Skin of body (tissue), 2 donors: ENCODE results near the gene UBAC2. TPM values are rescaled to one million over a fixed set of nuclear protein-coding genes. Genes with fewer than 3 reads are reported as not detected.
"Not testable (repeated sequence)": the region's sequence is repeated elsewhere in the genome, so short reads cannot be mapped to it uniquely, and the experiment has no call there.

Source experiments
- DNase-seq: peaks from one replicate; lab custom pipeline; 2025; lab: John Stamatoyannopoulos, UW
- total RNA-seq: library from RNA; depleted of rRNA; stranded (reverse); fragments of >200 nt; gene quantifications from one replicate; pipeline ENCODE4 v1.2.3, GENCODE V29; 2014

The UBAC2 gene
- total RNA-seq, 1 donor from 2014 or later, result 57.1 TPM

DNA sequence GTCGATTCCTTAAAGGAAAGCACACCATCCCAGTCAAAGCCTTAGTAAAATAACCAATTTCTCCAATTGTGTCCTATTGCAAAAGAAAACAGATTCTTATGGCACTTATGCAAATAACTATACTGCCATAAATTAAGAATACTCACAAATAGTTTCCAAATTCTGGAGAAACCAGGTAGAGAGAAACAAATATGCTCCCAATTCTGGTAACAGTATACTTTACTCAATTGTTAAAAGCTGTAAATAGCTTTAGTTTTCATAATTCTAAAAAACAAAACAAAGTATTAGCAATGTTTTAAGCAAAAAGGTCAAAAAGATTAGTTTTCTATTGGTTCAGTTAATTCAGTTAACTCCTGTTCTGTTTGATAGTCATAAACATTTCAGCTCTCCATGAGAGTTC is 18.2 kb upstream of the UBAC2 start:
- DNase-seq, result no peak

DNA sequence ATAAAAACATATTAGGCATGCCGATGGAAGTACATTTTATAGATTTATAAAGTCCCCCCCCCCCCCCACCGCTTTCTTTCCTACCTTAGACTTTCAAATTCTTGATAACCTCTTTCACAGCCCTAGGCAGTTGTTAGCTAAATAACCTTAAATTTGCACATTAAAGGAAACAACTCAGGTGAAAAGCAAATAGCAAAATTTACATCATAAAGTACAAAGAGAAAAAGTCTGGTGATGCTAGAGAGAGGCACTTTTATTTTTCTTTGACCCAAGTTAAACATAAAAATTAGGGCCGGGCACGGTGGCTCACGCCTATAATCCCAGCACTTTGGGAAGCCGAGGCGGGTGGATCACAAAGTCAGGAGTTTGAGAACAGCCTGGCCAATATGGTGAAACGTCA is 15.0 kb upstream of the UBAC2 start:
- DNase-seq, result no peak

DNA sequence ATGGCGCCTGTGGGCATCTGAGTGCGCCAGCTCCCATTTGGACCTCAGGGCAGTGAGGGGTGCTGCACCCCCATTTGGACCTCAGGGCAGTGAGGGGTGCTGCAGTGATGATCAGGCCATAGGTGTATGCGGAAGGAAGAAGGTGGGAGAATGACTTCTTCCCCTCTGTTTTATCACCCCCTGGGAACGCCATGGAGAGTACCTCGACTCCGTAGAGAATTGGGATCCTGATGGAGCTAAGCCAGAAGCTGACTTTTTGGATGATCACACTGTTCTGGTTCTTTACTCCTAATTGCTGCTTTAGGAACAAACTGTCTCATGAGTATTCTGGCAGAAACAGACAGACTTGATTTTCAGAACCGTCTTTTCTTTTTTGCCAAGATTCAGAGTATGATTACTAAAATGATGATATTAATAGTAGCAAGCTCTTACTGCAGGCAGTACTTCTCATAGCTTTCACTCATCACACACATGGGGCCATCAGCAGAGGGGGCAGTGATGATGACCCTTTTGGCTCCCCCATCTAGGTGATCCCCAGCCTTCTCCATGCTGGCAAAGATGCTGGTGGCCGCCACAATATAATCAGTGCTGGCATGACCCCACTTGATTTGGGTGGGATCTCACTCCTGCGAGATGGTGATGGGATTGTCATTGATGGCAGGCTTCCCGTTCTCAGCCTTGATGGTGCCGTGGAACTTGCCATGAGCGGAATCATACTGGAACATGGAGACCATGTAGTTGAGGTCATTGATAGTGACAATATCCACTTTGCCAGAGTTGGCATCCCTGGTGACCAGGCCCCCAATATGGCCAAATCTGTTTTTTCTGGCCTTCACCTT is 10.3 kb upstream of the UBAC2 start:
- DNase-seq, result no peak

DNA sequence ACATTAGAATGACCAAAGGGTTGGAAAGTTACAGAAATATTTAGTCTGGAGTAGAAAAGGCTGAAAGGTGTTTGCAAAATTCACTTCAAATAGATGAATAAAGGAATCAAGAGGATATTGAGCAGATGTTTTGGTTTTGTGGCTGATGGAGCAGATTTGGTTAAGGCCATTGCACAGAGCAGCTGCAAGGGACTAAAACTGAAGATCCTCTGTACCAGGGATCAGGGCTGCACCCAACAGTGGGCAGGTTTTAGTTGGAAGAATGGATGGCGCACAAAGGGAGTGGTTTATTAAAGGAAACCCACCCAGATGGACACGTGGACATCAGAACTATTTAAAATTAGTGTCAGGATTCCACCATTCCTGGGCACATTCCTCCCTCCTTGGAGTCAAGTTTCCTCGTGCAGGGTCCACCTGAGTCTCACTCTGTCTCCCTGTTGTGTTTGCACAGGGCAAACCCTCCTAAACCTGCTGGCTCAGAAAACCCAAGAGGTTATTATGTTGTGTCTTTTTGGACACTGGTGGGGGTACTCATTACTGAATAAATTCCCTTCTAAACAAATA is 9.2 kb upstream of the UBAC2 start:
- no peak for DNase-seq

DNA sequence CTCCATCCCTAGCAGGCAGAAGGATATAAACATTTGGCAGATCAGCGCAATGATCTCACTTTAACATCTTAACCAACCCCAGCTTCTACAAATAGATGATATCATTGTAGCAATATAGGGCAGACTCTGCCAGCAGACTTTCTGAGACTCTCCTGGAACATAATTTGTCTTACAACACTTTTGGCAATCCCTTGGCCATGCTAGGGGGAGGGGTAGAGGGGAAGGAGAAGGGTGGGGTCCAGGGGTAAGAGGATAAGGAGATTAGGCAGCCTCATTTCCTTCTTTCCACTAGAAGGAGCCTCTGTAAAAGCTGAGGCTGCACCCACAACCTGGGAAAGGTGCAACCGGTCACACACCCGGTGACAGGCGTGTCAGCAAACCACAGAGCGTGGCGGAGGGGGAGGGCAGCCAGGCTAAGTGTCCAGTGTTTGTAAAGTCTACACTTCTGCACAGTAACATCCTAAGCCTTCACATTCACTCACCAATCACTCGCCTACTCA is 8.7 kb upstream of the UBAC2 start:
- DNase-seq, result peak; percentile 87

DNA sequence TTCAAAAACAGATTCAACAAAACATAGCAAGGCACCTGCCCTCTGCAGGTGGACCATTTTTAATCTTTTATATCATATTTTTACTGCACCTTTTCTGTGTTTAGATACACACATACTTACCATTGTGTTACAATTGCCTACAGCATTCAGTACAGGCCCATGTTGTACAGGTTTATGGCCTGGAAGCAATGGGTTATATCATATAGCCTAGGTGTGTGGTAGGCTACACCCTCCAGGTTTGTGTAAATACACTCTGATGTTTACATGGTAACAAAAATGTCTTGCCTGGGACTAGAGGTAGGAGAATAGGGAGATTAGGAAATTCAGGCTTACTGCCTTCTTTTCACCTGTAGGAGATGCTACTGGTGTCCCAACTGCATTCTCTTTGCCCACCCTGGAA is 8.2 kb upstream of the UBAC2 start:
- DNase-seq, result no peak

DNA sequence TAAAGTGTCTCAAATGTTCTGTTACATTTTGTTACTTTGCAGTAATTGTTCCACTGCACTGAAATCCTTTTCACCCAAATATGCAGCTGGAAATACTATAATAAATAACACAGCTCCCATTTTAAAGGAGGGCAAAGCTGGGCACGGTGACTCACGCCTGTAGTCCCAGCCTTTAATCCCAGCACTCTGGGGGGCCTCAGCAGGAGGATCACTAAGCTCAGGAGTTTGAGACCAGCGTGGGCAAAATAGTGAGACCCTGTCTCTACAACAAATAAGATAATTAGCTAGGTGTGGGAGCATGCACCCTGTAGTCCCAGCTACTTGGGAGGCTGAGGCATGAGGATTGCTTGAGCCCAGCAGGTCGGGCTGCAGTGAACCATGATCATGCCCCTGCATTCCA is 7.5 kb upstream of the UBAC2 start:
- peak; percentile 45 for DNase-seq

DNA sequence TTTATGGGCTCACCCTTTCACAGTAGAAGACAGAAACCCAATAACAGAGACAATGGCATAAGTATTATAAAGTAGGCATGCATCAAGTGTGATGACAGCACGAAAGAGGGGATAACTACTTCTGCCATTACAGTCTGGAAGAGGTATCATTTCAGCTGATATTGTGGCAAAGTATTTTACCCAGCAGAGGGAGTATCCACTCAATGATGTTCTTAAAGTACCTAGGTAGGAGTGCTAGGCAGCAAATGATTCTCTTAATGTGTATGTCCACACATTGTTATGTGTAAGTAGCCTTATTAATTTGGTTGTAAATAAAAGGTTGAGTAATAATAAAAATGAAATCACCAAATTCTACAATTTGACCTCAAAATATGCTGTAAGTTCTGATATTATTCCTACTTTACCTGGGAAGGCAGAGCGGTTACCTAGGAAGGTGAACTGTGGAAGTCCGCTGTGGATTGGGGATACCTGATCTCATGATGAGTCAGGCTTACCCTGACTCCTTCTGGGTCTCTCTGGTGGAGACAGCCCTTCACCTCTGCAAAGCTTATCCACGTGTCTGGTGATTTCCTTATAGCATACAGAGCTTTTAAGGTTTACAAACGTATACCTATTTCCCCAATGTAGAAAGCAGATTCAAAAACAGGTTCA is 4.1 kb upstream of the UBAC2 start:
- DNase-seq, result no peak

DNA sequence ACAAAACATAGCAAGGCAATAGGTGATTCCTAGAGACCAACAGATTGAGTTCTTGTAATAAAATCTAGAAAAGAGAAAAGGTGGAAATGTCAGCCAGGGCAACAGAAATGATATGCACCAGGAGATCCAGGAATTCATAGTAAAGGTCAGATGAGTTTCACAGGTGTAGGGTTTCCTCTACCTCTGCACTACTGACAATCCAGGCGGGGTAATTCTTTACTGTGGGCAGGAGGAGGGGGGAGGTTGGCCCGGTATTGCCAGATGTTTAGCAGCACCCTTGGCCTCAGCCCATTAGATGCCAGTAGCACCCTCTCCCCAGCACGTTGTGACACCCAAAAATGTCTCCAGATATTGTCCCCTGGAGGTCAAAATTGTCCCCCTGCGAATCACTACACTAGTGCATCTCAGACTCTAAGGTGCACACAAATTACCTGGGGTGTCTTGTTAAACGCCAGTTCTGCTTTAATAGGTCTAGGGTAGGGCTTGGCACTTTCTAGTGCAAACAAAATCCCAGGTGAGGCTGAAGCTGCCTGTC is 3.5 kb upstream of the UBAC2 start:
- DNase-seq, result no peak

DNA sequence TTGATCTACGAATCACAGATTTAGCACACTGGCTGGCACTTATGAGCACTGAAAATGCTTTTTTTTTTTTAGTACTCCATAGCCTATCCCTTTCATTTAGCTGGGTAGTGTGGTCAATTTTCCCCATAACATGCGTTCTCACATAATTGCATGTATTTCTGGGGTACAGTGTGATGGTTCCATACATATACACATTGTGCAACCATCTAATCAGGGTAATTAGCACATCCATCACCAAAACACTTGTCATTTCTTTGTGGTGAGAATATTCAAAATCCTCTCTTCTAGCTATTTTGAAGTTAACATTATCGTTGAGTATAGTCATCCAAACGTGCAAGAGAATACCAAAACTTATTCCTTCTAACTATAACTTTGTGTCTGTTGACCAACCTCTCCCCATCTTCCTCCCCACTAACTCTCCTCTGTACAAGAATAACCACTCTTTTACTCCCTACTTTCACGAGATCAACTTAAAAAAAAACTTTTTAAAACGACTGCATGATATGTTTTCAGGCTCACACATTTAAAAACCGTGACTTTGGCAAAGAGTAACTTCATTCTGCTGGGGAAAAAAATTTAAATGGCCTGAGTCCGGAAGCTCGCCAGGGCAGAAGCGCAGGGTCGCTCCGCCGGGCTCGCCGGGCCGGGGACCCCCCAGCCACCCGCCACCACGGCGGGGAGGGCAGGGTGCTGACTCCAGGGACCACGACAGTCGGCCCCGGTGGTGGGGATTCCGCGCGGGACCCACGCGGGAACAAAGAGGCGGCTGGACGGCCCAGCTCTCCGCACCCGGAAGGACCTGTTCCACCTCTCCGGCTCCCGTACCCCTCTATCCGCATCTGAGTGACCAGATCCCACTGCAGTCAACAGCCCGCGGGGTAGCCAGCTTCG is 868 bp upstream of the UBAC2 start:
- DNase-seq, result peak; percentile 10

DNA sequence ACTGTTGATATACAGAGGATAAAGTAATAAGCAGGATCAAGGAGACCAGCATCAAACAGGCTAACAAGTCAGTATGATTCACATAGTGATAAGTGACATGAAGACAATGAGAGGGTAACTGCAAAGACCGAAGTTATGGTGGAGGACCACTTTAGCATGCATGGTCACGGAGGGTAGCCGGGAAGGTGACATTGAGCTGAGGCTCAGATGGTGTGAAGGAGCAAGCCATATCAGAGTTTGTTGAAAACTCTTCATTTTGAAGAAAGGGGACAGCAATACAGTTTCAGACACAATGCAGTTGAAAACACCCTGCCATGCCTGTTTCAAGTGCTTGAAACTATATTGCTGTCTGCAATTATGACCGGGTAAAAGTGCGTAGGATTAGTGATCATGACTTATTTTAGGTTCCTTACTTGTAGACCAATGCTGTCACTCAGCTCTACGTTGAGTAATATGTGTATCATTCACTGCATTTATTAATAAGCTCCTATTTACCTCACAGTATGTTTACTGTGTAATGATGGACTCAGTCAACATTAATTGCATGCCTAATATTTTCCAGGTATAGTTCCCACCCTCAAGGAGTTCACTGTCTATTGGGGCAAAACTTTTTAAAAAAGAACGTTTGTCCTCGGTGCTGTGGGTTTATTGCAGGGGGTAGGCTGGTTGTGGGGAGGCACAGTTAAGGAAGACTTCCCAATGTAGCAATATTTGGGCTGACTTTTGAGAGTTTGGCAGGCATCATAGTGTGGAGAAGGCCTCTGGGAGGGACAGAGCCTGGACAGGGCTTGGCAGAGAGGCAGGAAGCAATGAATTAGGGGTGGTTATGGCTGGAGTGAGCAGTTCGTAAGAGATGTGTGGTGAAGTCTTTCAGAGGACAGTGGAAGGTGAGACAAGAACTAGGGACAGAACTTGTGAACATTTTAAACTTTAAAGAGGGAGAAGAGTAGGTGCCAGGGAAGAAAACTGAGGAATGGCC is 3.2 kb downstream of the UBAC2 start:
- no peak for DNase-seq

DNA sequence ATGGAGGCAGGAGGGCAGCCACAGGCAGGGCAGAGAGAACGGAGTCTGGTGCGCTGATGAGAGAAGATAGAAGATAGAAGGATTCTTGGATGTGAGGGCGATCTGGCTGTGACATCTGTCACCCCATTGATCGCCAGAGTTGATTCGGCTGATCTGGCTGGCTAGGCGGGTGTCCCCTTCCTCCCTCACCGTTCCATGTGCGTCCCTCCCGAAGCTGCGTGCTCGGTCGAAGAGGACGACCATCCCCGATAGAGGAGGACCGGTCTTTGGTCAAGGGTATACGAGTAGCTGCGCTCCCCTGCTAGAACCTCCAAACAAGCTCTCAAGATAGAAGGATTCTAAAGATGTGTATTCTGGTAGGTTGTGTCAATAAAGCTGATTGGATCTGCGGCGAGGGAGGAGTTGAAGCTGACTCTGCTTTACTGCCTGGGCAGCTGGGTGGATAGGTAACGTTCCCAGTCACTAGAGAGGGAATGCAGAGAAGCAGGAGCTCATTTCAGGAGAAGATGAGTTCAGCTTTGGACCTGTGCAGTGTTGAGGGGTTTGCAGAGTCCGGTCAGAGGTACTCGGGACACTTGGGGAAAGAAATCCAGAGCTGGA is 5.1 kb downstream of the UBAC2 start:
- DNase-seq, result no peak

DNA sequence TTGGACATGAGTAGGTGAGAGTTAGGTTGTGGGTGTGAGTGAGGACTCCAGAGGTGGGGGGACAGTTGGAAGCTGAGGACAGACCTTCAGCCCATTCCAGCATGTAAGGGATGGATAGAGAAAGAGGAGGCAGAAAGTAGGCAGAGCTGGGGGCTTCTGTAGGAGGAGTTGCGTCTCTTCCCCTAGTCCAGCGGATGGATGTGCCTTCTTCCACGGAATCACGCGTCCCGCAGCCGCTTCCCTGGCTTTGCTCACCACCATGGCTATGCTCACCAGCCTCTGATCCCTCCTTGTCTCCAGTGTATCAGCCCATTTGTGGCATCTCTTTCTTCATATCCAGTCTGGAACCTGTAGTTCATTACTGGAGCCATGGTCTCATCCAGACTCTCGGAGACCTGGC is 5.6 kb downstream of the UBAC2 start:
- DNase-seq, result no peak

DNA sequence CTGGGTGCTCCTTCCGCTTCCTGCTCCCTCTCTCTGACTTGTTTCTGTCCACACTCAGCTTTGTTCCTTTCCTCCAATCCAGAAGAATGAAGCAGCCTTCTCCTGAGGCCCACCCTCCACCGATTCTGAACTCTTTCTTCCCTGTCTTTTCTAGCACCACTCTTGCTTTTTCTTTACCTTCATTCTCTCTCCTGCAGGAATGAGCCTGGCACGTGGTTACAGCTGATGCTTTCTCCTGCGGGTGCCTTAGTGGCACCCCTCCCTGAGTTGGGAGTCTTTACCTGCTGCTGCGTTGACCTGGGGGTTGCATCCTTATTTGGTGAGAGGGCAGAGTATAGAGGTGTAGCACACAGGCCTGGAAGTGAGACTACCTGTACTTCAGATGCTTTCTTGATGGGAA is 6.2 kb downstream of the UBAC2 start:
- DNase-seq, result no peak

DNA sequence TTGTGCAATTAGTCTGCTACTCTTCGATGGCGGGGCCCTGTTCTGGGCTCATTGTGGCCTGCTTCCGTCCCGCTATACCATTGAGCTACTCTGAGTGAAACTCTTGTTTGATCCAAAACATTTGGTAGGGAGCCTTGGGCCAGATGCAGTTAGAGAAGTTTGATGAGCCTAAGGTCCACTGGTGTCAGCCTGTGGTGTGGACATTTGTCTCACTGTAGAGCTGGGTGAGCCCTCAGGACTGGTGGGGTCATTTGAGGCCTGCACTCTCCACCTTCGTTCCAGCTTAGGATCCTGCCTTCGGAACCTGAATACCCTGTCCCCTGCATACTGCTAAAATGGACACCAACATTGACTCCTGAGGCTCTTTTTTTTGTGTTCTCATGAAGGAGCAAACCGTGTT is 6.9 kb downstream of the UBAC2 start:
- DNase-seq, result no peak

DNA sequence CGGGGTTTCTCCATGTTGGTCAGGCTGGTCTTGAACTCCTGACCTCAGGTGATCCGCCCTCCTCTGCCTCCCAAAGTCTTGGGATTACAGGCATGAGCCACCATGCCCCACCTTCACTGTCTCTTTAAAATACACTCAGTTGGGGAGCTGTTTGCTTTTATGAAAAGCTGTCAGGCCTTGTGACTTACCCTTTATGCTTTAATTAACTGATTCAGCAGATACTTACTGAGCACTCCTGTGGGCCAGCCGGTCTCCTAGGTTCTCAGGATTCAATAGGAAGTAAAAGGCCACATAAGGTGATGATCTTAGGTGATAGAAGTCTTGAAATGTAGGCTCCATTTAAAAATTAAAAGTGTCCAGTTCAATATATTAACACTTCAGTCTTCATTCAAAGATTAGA is 7.5 kb downstream of the UBAC2 start:
- no peak for DNase-seq

DNA sequence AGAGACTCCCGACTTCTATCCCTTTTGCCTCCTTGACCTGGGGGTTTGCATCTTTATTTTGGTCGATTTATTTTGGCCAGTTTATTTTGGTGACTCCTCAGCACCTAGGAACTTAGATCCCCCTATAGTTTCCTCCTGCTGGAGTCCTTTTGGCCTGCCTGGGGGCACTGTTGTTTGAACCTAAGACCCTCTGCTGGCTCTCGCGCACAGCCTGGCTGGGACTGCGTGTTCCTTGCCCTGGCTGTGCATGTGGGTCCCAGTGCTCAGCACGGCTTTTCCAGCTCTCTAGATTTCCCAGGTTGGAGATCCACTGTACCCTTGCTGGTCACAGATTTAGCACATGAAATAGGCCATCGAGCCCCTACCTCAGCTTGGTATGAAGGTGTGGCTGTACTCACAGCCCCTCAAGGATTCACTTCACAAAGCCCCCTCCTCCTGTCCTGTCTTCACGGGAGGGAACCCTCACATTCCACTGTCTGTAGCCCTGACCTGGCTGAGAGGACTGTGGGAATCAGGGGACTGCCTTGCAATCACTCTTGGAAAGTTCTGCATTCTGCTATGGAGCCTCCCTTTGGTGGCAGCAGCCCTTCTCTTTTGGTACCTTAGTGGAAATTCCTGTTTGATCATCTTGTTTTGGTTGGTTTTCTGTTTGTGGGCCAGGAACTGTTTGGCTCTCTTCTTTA is 8.3 kb downstream of the UBAC2 start:
- DNase-seq, result no peak

DNA sequence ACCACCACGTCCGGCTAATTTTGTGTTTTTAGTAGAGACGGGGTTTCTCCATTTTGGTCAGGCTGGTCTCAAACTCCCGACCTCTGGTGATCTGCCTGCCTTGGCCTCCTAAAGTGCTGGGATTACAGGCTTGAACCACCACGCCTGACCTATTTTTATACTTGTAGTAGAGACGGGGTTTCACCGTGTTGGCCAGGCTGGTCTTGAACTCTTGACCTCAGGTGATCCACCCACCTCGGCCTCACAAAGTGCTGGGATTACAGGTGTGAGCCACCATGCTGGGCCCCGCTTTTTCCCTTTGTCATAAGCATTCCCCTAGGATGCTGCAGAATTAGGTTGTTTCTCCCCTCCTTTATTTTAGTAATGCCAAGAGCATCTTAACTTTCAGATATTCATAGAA is 10.0 kb downstream of the UBAC2 start:
- not testable (repeated sequence) for DNase-seq

DNA sequence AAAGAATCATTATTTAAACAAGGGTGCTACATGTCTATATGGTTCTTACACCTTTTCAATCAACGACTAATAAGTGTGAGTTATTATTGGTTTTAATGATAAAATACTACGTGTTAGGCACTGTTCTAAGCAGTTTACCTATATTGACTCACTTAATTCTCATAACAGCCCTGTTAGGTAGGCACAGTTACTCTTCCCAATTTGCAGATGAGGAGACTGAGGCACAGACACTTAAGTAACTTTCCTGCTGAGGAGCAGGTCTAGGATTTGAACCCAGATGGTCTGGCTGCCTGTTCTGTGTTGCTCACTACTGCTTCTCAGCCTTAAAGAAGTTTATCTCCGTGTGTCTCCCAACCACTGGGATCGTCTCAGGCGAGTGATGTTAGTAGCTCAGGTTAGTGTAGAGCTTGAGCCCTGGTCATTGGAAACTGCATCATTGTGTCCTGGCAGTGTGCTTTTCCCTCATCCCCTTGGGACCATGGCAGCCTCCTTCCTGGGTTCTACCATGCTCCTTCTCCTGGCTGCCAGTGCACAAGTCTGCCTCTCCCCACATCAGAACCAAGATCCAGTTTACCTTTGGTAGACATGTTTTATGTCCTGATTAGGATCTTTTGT is 10.9 kb downstream of the UBAC2 start:
- DNase-seq, result no peak
